PFSK-1 (cell line): ENCODE results near the gene CFAP298.

Source experiments
- SIN3A ChIP-seq: IDR thresholded peaks from 2 replicates; pipeline ENCODE4 v1.6.1; 2012; ENCODE audit warnings: mild to moderate bottlenecking, low read length, moderate library complexity, borderline replicate concordance; ENCODE audit not compliant: insufficient read depth
- TAF1 ChIP-seq: IDR thresholded peaks from 2 replicates; pipeline ENCODE4 v1.6.1; 2012; ENCODE audit warnings: low read length, control low read depth, borderline replicate concordance; ENCODE audit not compliant: insufficient read depth
- TF ChIP-seq, protein P1 (sequence below), 2 experiments: IDR thresholded peaks; 2 replicates each; pipeline versions ENCODE4 v1.6.1 to v1.8.0; 2011 to 2012; ENCODE audit warnings: low read depth in 2 of 2, low read length in 2 of 2, control low read depth in 1 of 2, inconsistent platforms in 1 of 2, mild to moderate bottlenecking in 1 of 2, moderate library complexity in 1 of 2; ENCODE audit not compliant: insufficient read depth in 1 of 2

GRCh38 chr21:32569261-32570230, 42.6 kb downstream of the CFAP298 start:
- TF ChIP-seq SIN3A, result peak; percentile 75; the same call in 1 of the 2 replicates
- TF ChIP-seq, protein P1, sequence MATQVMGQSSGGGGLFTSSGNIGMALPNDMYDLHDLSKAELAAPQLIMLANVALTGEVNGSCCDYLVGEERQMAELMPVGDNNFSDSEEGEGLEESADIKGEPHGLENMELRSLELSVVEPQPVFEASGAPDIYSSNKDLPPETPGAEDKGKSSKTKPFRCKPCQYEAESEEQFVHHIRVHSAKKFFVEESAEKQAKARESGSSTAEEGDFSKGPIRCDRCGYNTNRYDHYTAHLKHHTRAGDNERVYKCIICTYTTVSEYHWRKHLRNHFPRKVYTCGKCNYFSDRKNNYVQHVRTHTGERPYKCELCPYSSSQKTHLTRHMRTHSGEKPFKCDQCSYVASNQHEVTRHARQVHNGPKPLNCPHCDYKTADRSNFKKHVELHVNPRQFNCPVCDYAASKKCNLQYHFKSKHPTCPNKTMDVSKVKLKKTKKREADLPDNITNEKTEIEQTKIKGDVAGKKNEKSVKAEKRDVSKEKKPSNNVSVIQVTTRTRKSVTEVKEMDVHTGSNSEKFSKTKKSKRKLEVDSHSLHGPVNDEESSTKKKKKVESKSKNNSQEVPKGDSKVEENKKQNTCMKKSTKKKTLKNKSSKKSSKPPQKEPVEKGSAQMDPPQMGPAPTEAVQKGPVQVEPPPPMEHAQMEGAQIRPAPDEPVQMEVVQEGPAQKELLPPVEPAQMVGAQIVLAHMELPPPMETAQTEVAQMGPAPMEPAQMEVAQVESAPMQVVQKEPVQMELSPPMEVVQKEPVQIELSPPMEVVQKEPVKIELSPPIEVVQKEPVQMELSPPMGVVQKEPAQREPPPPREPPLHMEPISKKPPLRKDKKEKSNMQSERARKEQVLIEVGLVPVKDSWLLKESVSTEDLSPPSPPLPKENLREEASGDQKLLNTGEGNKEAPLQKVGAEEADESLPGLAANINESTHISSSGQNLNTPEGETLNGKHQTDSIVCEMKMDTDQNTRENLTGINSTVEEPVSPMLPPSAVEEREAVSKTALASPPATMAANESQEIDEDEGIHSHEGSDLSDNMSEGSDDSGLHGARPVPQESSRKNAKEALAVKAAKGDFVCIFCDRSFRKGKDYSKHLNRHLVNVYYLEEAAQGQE (IDR thresholded peaks at IDR 0.05; ENCODE audit: insufficient read depth in 1 of 2, low read depth in 2 of 2, low read length in 2 of 2), result peak; percentile 25 to 32; a peak in 1 of 4 replicates
- TF ChIP-seq TAF1, result peak; percentile 76; the same call in 1 of the 2 replicates
